NOMO-1 treated with dmso at 0.1 percent for 144 hours (cell line): Measurements from ENCODE around the gene FCHSD1.
"Not testable (repeated sequence)": the region's sequence is repeated elsewhere in the genome, so short reads cannot be mapped to it uniquely, and the experiment has no call there.

Experiments used
- DNase-seq: peaks from one replicate; lab custom pipeline; 2025; ENCODE audit not compliant: unreplicated experiment; lab: John Stamatoyannopoulos, UW

The FCHSD1 gene

DNA sequence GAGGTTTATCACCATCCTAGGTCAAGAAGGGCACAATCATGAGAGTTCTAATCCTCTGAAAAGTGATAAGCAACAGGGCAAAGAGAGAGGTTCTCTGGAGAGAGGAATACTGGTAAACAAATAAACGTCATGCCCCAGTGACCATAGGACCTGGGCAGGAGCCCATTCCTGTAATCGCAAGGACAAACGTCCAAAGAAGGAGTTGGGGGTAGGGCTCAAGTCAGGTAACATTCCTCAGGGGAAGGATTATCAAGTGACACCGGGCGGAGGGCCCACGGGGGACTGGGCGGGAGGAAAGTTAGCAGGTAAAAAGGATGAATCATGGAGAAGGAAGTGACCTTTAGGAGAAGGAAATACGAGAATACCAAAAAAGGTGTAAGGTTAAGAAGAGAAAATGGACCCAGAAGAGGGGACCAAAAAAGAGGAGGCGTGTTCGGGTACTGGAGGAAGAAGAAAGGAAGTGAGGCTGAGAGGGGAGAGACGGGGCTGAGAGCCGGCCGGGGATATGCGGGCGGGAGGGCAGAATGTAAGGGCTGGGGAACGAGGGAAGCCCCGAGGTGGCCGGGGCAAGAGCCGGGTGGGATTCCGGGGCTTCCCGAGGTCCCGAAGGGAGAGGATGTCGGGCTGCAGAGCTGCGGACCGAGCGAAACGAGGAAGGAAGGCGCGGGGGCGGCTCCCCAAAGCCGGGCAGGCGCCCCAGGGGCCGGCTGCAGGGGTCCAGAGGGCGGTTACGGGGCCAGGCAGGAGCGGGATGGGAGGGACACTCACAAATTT is 33.0 kb downstream of the FCHSD1 start:
- peak; percentile 15 for DNase-seq

DNA sequence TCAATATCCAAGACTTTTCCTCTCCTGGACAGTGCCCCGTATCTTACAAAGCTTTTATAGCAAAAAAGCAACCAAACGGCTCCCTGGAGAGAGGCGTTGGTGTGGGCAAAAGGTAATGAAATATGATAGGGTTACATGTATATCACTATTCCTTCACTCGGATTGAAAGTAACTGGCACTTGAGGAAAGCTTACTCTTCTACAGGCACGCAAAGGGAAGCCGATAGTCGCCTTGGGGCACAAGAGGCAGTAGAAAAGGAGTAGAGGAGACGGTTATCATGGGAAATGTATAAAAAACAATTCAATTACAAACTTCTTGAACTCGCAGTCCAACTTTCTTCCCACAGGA is 33.6 kb downstream of the FCHSD1 start:
- DNase-seq = no peak

DNA sequence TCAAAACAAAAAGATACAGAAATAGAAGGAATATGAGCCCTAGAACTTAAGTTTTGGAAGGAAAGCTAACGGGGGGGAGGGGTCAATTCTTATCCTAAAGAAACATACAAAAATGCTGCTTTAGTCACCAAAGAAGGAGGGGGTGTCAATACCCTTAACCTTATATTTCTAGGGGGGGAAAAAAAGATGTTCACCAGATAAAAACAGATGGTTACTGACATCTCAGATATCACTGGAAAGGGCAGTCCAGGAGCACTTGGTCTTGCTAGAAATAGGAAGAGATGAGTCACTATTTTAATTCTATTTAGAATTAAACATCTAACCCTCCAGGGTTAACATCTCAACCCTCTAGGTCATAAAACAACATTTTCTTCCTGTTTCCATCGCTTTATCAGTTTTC is 34.1 kb downstream of the FCHSD1 start:
- no peak for DNase-seq

DNA sequence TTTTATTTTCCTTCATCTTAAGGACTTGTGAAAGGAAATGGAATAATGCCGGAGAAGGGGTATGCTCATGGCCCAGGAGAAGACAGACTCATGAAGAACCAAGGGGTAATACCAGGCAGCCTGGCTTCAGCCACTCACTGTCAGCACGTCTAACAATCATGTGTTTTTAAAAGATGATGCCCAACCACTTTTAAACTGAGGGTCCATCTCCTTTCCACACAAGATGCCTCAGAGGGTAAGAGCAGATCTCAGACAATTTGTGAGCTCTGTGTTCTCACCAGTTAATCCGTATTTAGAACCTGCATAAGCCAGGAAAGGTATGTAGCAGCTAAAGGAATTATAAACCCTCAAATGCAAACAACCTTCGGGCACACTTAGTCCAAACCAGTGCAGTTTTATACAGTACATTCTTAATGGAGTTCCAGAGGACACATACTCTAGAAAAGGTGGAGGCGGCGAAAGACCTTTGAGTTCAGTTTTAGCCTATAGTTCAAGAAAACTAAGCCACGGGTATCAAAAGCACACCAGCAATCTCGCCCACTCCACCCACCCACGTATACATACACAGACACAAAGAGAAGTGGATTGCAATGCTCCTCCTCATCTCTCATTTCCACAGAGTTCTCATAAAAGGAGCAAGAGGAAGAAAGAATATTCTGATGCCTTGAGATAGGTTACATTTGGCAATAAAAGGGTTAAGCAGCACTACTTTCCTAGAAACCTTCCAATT is 35.1 kb downstream of the FCHSD1 start:
- no peak for DNase-seq

DNA sequence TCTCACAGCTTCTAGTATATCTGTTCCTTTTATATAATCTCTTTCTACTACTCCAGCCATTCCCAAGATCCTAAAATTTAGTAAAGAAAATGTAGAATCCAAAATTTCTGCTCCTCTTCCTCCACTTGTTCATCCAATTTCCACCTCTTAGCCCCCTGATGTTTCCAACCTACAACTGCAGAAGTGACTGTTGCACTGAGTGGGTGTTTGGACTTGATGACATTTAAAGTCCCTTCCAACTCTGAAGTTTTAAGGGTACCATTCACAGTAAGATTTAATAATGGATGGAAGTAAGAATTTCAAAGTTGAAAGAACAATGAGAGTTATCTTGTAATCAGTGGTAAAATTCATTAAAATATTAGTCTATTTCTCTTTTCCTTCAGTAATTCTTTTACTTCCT is 37.9 kb downstream of the FCHSD1 start:
- no peak for DNase-seq

DNA sequence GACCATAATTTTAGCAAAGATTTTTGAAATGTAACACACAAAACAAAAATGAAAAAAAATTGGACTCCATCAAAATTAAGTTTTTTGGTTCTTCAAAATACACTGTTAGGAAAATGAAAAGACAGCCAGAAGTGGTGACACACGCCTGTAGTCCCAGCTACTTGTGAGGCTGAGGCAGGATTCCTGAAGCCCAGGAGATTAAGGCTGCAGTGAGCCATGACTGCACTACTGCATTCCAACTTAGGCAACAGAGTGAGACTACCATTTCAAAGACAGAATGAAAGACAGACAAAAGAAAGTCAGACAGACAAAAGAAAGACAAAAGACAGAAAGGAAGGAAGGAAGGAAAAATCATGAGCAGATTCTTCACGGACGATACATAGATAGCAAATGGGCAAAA is 39.9 kb downstream of the FCHSD1 start:
- DNase-seq = no peak

DNA sequence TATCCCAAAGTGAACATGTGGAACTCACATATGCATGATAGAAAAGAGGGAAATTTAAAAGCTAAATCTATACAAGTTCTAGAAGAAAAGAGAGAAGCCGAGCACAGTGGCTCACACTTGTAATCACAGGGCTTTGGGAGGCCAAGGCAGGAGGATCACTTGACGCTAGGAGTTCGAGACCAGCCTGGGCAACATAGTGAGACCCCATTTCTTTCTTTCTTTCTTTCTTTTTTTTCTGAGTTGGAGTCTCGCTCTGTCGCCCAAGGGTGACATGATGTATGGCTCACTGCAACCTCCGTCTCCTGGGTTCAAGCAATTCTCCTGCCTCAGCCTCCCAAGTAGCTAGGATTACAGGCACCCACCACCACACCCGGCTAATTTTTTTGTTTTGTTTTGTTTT is 41.3 kb downstream of the FCHSD1 start:
- not testable (repeated sequence) for DNase-seq

DNA sequence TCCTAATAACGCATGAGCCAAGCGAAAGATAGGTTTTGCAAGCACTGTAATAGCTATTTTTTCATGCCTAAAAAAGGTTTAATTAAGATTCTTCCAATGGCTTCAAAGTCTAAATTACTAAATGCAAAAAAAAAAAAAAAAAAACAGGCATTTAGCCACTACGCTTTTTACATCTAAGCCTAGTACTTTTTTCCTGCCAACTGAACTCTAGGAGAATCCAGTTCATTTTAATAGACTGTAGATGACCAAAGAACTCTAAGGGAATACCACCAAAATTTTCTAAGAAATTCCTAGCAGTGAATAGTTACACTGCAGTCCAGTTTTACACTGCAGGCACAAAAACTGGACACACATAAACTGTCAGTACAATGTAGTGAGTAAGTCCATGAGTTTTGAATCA is 42.2 kb downstream of the FCHSD1 start:
- no peak for DNase-seq

DNA sequence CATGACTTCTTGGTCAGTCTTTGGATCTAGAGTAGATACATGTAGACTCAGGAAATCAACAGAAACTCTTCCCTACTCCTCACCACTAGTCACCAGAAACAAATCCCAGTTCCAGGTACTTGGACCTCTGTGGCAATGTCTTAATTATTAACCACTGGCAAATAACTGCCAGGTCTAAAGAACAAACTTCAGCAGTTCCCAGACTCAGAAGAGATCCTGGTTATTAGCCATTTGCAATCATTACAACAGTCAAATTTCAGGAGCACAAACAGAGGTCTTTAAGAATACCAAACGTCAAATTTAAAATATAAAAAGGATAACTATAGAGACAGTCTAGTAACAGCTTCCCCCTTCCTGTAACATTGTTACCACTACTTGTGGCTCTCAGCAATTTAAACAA is 42.7 kb downstream of the FCHSD1 start:
- no peak for DNase-seq

DNA sequence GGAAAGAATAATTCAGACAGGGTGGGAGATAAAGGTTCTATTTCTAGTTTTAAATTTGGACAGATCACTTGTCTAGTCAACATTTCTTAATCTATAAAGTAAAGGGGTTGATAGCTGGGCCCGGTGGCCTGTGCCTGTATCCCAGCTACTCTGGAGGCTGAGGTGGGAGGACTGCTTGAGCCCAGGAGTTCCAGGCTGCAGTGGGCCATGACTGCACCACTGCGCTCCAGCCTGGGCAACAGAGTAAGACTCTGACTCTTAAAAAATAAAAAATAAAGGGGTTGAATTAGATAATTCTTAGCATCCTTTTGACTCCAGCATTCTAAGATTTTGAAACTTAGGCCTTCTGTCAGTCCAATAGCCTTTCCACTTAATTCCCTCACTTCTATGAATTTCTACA is 43.2 kb downstream of the FCHSD1 start:
- DNase-seq = no peak

DNA sequence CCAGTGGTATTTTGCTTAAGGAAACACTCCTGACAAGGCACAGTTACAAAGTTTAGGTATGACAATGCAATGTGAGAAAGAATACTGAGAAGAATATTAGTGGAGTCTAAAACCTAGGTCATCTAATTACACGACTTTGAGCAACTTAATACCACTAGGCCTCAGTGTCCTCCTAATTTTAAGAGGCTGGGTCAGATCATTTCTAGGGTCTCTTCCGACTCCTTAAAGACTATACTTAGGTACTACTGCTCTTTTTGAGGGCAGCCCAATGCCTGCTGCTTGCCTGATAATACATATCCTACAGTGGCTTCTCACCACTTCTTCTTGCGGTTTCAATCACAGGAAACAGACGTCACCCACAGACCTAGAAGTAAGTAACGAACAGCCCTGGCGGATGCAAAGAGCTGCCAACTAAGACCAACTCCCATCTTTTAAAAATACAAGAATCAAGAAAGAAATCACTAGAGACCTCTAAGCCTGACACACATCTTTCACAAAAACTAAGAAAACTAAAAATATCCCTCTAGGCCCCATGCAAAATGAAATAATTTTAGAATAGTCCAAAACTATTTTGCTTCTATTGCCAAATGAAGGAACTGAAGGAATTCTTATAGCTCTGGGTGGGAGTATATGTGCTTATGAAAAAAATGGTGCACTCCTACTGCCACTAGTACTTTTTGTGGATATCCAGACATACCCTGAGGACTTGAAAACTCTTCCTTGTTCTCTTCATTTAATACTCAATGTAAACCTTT is 45.5 kb downstream of the FCHSD1 start:
- peak; percentile 82 for DNase-seq

DNA sequence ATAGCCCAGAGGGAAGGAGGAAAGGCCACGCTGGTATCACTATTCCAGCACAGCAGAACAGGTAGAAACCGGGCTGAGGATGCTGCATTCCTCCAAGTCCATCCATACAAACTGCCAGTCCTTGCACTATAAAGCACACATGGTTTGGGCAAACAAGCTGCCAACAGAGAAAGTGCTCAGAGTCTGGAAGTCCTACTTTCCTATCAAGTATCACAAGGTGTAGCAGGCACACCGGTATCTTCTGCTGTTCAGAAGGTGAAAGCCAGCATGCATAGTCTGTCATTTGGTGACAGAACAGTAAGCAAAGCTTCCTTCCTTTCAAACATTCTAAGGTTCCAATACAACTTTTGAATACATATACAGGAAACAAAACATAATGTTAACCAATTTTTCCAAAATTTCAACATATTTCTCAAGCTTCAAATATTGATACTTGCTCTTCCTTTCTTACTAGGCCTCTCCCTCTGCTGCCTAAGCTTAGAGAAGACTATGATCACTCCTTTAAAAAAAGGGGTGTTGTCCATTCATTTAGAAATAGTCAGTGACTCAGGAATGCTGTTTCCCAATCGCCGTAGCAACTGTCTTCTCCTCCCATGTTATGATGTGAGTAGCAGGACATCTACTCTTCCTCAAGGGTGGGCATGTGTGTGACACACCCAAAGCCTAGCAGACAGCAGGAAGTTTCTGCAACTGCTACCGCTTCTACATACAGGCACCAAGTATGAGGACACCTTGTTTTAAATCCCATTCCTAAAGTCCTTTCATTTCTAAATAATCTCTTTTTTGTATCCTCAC is 47.1 kb downstream of the FCHSD1 start:
- DNase-seq = peak; percentile 85

DNA sequence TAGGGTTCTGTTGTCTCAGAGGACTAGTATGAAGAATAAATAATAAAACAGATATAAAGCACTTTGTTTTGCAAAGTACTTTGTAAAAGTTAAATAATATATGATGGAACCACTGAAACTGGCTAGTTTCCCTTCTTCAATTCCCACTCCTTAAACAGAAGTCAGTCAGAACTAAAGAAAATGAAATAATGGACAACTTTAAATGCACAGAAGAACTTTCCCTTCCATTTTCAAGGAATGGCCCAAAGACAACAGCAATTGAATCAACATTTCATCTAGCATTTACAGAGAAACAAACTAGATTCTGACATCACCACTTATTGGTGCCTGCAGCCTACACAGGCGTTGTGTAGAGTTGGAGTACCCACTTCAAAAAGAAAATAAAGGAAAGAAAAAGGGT is 48.6 kb downstream of the FCHSD1 start:
- no peak for DNase-seq

DNA sequence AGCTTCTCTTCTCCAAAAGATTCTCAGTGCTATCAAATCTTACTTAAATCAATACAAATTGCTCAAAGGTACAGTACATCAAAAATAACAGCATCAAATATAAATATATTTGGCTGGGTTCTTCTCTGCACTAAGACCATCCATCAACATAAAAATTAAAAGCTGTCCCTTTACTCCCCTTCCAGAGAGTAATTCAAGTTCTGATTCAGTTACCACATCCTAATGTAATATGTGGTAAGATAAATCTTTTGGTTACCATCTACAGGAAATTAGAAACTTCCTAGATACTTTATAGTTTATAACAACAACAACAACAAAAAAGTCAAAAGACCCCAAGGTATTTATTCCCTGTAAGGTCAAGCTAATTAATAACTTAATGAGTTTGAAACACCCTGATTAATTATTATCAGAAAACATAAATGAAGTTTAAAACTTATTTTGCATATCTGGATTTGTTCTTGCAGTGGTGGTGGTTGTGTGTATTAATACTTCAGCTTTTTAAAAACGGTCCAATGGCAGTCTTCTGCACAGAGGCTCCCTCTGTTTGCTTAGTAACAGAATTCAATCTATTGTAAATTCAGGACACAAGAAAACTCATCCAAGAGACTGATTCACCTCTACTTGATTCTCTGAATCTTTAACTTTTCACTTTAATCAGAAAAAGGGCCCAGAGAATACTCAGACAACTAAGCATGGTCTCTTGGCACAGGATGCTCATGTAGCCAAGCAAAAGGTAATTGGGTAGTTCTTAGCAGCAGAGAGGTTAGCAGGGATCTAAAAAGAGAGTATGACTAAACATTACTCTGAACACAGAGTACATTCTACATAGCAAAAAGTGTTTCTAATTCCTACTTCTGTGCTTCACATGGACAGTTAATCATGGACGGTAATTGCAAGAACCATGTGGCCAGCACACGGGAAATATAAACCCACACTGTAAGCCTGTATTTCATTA is 52.5 kb downstream of the FCHSD1 start:
- no peak for DNase-seq

DNA sequence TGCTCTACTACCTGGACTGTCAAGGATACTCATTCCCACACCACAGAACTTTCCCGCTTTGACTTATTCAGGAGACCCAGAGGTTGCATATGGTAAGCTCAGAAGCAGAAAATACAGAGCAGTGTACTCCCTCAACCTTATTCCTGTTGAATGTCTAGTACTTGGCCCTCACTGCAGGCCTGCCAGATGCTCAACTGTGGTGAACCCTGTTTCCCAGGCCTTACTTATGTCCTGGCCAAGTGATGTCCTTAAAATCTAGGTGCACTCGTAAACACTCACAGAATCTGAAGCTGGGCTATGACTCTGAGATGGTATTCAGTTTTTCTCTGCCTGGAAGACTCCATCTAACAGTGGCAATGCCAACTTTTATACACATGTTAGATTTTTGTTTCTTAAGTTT is 53.4 kb downstream of the FCHSD1 start:
- no peak for DNase-seq

DNA sequence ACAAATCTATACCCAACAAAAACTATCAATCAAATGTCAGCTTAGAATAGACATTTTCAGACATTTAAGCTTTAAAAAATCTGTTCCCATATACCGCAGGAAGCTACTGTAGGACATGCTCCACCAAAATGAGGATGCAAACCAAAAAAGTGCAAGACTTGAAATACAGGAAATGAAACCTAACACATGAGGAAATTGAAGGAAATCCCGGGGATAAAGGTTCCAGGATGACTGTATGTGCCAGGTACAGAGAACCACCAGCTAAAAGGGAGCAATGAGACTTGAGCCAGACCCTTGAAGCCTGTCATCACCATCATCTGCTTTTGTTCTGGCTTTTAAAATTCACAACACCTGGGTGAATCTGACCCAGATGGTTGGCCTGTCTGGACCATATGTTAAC is 53.8 kb downstream of the FCHSD1 start:
- no peak for DNase-seq

DNA sequence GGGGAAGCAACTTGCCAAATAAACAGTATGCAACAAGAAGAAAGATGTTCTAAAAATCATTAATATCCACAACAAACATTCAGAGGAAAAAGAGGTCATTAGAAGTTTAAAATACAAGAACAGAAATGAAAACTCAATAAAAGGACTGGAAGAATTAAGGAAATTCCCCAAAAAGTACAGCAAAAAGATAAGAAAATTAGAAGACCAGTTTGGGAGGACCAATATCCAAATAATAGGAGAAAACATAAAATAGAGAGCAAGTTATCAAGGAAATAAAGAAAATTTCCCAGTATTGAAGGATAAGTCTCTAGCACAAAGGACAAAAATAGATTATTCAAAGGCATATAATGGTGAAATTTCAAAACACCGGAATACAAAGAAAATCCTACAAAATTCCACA is 54.4 kb downstream of the FCHSD1 start:
- no peak for DNase-seq

DNA sequence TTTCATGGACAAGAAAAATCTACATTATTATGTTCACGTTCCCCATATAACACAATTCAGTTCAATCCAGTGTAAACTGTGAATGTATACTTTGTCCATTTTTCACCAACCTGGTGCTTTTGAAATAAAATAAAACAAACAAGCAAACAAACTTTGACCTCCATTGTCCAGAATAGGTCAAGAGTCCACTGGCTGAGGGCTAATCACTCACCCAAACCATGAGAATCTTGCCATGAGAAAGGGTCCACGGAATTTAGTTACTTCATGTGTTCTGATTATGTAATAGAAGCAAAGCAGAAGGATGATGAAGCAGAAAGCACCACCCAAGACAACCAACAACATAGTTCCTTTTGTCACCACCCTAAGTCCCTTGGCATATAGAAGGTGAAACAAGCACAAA is 61.1 kb downstream of the FCHSD1 start:
- no peak for DNase-seq
